VCaP (cell line): ENCODE measurements around the gene FGD2.
"Not testable (repeated sequence)": the region's sequence is repeated elsewhere in the genome, so short reads cannot be mapped to it uniquely, and the experiment has no call there.

ENCODE experiments used
- H3K27ac ChIP-seq: fragments of 450-650 bp; 2 replicates; pipeline ENCODE4 v1.5.1; 2017
- CTCF ChIP-seq: fragments of 450-650 bp; conservative IDR thresholded peaks from 2 replicates; pipeline ENCODE4 v1.5.1; 2017; ENCODE audit warnings: mild to moderate bottlenecking, moderate library complexity

FGD2 gene

GRCh38 chr6:37056112-37056403 lies 50.6 kb downstream of the FGD2 start:
- no peak for TF ChIP-seq CTCF
- H3K27ac ChIP-seq, result no peak overlapping the region

- no peak overlapping the region for H3K27ac ChIP-seq
- no peak for TF ChIP-seq CTCF
These were observed 51.1 kb downstream of the FGD2 start for GRCh38 chr6:37056439-37057127.

GRCh38 chr6:37057128-37057471 lies 51.6 kb downstream of the FGD2 start:
- no peak overlapping the region for H3K27ac ChIP-seq
- TF ChIP-seq CTCF, result no peak

GRCh38 chr6:37057678-37058077 lies 52.2 kb downstream of the FGD2 start:
- no peak for TF ChIP-seq CTCF
- H3K27ac ChIP-seq, result no peak overlapping the region

- TF ChIP-seq CTCF, result no peak
- H3K27ac ChIP-seq, result no peak overlapping the region
These were observed 52.7 kb downstream of the FGD2 start for GRCh38 chr6:37058084-37058586.

GRCh38 chr6:37058984-37059343 lies 53.5 kb downstream of the FGD2 start:
- not testable (repeated sequence) for H3K27ac ChIP-seq

GRCh38 chr6:37059344-37060194 lies 54.1 kb downstream of the FGD2 start:
- no peak for TF ChIP-seq CTCF
- H3K27ac ChIP-seq, result no peak overlapping the region

GRCh38 chr6:37060195-37060559 lies 54.7 kb downstream of the FGD2 start:
- TF ChIP-seq CTCF, result no peak
- no peak overlapping the region for H3K27ac ChIP-seq
